ENCODE measurements around the gene ACKR1.

The ACKR1 gene

GRCh38 chr1:159222075-159222865 lies 17.6 kb downstream of the ACKR1 start:
- H3K4me3 Mint-ChIP-seq, result no peak overlapping the region
- no peaks in the 10 kb centered on the region for H3K4me1 Mint-ChIP-seq
- TF ChIP-seq, protein P1, sequence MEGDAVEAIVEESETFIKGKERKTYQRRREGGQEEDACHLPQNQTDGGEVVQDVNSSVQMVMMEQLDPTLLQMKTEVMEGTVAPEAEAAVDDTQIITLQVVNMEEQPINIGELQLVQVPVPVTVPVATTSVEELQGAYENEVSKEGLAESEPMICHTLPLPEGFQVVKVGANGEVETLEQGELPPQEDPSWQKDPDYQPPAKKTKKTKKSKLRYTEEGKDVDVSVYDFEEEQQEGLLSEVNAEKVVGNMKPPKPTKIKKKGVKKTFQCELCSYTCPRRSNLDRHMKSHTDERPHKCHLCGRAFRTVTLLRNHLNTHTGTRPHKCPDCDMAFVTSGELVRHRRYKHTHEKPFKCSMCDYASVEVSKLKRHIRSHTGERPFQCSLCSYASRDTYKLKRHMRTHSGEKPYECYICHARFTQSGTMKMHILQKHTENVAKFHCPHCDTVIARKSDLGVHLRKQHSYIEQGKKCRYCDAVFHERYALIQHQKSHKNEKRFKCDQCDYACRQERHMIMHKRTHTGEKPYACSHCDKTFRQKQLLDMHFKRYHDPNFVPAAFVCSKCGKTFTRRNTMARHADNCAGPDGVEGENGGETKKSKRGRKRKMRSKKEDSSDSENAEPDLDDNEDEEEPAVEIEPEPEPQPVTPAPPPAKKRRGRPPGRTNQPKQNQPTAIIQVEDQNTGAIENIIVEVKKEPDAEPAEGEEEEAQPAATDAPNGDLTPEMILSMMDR (IDR thresholded peaks at IDR 0.05), result no peak
- H3K27me3 Mint-ChIP-seq (ENCODE audit: low read depth, poor library complexity), result peaks cover 21% of the 10 kb centered on the region
- H3K9me3 Mint-ChIP-seq, result no peaks in the 10 kb centered on the region
- H3K27ac Mint-ChIP-seq, result no peak overlapping the region
- no peaks in the 10 kb centered on the region for H3K36me3 Mint-ChIP-seq (ENCODE audit: low read depth)
- DNase-seq, result no peak

- TF ChIP-seq, protein P1 (IDR thresholded peaks at IDR 0.05), result no peak
- no peak for DNase-seq
- Mint-ChIP-seq H3K27me3 (ENCODE audit: low read depth, poor library complexity) (peaks cover 17% of the 10 kb centered on the region), H3K4me1 (no peaks in the 10 kb centered on the region), H3K4me3 (no peak overlapping the region), H3K27ac (no peak overlapping the region), H3K9me3 (no peaks in the 10 kb centered on the region), H3K36me3 (ENCODE audit: low read depth) (no peaks in the 10 kb centered on the region)
These were observed 18.3 kb downstream of the ACKR1 start for GRCh38 chr1:159223004-159223403.

DNA sequence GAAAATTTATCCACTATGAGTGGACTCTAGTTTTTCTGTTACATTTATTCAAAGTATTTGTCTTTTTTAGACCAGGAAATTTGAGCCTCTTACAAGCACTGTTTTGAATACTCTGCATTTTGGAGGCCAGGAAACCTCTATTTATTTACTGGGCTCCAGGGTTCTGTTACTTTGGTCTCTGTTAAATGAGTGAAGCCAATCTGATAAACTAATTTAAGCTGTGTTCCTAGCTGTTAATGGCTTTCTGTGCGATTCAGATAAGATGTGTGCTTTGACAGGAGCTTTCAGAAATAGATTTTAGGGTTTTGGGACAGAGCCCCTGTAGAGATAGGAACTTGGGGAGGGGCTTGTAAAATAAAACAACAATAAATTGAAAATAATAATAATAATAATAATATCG lies 23.9 kb downstream of the ACKR1 start:
- no peaks in the 10 kb centered on the region for H3K9me3 Mint-ChIP-seq

GRCh38 chr1:159229260-159229885 lies 24.7 kb downstream of the ACKR1 start:
- TF ChIP-seq, protein P1 (IDR thresholded peaks at IDR 0.05), result no peak
- Mint-ChIP-seq H3K36me3 (ENCODE audit: low read depth) (no peaks in the 10 kb centered on the region), H3K4me1 (peaks cover 5% of the 10 kb centered on the region), H3K9me3 (no peaks in the 10 kb centered on the region), H3K27me3 (ENCODE audit: low read depth, poor library complexity) (peaks cover 9% of the 10 kb centered on the region), H3K27ac (no peak overlapping the region), H3K4me3 (no peak overlapping the region)
- DNase-seq, result no peak

More for the DNA sequence above, 23.9 kb downstream of the ACKR1 start:
- Mint-ChIP-seq H3K4me1 (peaks cover 5% of the 10 kb centered on the region), H3K36me3 (ENCODE audit: low read depth) (no peaks in the 10 kb centered on the region), H3K4me3 (no peak overlapping the region), H3K27ac (no peak overlapping the region), H3K27me3 (ENCODE audit: low read depth, poor library complexity) (peaks cover 9% of the 10 kb centered on the region)
- no peak for DNase-seq
- TF ChIP-seq, protein P1 (IDR thresholded peaks at IDR 0.05), result no peak

DNA sequence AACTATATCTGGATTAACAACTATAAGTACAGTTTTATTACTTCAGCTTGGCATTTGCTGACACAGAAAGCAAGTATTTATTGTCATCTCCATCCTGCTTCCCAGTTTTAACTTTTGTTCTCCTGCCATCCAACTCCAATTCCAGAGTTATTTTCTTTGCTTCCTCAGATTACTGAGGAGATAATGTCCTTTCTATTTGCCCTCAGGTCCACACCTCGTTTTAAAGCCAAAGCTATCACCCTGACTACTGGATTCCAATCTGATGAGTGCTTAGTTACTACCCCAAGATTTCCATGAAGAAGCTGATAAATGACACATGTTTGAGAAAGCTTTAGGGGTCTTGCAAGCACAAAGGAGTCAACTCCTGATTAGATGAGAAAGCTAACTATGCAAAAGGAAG lies 25.2 kb downstream of the ACKR1 start:
- DNase-seq, result no peak
- Mint-ChIP-seq H3K9me3 (peaks cover 2% of the 10 kb centered on the region), H3K36me3 (ENCODE audit: low read depth) (no peaks in the 10 kb centered on the region), H3K4me1 (peaks cover 5% of the 10 kb centered on the region), H3K27ac (no peak overlapping the region), H3K27me3 (ENCODE audit: low read depth, poor library complexity) (peaks cover 9% of the 10 kb centered on the region), H3K4me3 (no peak overlapping the region)
- TF ChIP-seq, protein P1 (IDR thresholded peaks at IDR 0.05), result no peak

Data from nephron progenitor cell (in vitro differentiated cells).